GM19455 (cell line): ENCODE results near the gene CEP128.

Experiments
- ATAC-seq: cut with Tn5 transposase; IDR thresholded peaks from one replicate; pipeline ENCODE4 v1.9.1; 2021; ENCODE audit not compliant: unreplicated experiment

CEP128 gene

DNA sequence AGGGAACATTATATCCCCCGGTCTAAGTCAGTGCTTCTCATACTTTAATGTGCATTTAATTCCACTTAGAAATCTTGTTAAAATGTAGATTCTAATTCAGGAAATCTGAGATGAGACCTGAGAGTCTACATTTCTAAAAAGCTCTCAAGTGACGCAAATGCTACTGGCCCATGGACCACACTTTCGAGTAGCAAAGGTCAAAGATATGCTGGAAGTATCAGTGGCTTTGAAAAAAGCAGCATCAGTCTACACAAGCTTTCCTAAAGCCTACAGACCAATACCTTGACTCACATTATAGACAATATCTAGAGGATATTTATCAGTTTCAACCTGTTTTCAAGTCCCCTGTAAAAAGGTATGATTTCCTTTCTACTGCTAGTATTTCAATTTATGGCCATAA, 248.6 kb downstream of the CEP128 start:
- no peak for ATAC-seq

DNA sequence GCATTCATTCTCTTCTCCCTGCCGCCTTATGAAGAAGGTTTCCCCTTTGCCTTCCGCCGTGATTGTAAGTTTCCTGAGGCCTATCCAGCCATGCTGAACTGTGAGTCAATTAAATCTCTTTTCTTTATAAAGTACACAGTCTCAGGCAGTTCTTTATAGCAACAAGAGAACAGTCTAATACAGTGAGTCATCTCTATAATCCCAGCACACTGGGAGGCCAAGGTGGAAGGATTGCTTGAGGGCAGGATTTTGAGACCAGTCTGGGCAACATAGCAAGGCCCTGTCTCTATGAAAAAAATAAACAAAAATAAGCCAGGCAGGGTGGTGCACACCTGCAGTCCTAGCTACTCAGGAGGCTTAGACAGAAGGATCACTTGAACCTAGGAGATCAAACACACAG, 259.9 kb downstream of the CEP128 start:
- ATAC-seq: no peak

DNA sequence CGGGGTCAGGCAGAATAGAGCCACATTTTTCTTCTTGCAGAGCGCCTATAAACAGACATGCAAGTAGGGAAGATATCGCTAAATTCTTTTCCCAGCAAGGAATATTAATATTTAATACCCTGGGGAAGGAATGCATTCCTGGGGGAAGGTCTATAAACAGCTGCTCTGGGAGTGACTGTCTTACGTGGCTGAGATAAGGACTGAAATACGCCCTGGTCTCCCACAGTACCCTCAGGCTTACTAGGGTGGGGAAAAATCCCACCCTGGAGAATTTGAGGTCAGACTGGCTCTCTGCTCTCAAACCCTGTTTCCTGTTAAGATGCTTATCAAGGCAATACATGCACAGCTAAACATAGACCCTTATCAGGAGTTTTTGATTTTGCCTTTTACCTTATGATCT, 262.3 kb downstream of the CEP128 start:
- ATAC-seq: no peak

DNA sequence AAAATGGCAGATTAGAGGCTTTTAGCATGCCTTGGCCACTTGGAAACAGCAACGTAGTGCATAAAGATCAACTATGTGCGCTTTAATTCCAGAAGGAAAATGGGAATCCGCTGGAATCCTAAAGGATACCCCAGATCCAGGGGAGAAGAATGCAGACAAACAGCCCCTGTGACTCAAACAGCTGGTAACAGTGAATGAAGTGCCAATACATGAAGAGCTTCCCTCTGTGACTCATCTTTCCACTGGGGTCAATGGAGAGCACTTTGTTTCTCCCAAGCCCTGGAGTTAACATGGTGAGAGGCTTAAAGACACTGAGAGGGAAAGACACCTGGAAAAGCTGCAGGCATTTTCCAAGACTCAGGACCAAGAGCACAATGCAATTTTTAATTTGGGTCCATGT, 263.1 kb downstream of the CEP128 start:
- ATAC-seq: no peak

DNA sequence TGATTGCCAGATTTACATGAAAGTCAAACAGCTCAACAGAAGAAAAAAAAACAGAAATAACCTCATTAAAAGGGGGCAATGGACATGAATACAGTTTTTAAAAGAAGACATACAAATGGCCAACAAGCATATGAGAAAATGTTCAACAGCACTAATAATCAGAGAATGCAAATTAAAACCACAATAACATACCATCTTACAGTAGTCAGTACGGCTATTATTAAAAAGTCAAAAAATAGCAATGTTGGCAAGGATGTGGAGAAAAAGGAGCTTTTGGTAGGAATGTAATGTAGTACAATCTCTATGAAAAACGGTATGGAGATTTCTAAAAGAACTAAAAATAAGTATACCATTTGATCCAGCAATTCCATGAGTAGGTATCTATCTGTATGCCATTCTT, 272.1 kb downstream of the CEP128 start:
- no peak for ATAC-seq

DNA sequence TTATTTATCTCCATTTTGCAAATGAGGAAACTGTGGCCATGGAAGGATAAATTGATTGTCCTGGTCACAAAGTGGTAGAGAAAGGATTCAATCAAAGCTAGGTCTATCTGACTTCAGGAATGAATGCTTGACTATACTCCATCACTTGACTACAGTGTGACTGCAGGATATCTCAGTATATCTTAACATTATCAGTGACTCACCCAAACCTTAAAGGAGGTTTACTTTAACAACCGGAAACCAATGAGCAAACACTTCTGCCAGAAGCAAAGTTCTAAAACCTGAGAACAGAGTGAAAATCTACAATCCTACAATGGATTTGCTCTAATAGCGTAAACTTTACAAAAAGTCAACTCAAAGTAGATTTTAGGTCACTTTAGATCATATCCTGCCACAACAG, 277.0 kb downstream of the CEP128 start:
- no peak for ATAC-seq

DNA sequence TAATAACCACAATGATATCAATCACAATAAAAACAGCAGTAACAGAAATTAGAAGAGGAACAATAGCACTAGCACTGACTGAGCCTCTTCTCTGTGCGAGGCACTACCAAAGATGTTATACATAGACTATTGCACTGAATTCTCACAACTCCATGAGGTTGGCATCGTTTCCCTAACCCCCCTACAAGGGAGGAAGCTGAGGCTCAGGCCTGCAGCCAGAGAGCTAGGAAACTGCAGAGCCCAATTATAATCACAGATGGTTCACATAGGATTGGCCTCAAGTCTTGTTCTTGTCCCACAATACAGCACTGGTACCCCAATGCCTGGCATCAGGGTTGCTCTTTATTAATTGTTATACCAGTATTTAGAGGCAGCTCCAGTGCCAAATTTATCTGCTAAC, 278.0 kb downstream of the CEP128 start:
- ATAC-seq: no peak

DNA sequence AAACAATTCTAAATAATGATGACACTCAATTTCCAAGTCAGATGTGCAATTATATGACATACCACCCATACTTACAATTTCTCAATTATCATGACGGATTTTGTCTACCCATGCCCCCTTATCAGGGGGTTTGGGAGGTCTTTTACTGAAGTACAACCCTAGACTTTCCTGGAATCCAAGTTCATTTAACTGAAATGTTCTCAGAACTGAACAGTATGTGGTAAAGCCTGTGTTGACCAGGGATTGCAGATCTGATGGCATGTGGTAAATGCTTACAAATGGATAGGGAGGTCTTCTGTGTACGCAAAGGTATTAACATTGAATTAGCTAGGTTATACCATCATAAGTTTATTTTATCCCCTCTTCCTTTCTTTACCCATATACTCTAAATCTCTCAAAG, 281.8 kb downstream of the CEP128 start:
- no peak for ATAC-seq

DNA sequence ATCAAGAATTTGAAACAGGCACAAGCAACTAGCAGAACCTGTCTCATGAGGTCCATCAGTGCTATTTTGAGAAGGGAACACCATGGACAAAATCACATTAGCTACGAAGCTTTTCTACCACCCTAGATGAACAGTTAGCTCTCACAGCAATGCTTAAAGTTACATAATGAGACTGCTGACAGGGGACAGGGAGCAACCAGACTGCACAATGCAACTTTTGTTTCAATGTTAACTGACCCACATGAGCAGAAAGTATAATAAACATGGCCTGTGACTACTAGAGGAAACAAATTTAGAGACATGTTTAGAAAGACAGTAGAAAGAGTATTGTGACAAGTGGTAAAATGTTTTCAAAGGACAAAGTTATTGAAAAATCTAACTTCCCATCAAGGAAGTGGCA, 282.8 kb downstream of the CEP128 start:
- ATAC-seq: no peak

DNA sequence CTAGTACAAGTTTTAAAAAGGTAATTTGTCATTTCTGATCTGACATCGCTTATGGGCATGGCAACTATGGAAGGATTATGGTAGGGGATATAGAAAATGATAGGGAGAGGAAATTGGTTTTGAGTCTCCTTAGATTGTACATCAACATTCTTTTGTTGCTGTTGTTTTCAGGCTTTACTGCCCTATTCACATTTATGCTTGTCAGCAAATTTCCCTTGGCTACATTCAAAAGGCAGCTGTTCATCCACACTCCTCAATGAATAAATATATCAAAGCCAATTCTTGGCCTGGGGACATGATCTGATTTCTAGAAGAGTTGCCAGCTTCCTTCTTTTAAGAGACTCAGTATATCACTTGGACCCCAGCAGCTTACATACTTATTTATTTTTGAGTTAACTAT, 283.4 kb downstream of the CEP128 start:
- ATAC-seq: no peak

DNA sequence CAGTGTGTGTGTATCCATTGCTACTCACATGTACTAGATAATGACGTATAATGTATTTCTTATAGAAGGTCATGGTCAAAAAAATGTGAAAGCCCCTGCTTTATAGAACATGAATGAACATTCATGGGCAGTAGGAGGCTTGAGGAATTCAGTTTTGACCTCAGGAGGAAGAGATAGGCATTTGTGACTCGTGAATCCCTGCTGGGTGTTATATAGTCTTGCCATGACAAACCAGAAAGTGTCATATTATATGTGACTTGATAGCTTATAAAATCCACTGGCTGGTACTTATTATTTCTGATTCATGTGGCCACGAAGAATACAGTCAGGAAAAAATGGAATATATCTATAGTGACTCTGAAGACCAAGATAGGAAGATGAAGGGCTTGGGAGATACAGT, 287.6 kb downstream of the CEP128 start:
- no peak for ATAC-seq

DNA sequence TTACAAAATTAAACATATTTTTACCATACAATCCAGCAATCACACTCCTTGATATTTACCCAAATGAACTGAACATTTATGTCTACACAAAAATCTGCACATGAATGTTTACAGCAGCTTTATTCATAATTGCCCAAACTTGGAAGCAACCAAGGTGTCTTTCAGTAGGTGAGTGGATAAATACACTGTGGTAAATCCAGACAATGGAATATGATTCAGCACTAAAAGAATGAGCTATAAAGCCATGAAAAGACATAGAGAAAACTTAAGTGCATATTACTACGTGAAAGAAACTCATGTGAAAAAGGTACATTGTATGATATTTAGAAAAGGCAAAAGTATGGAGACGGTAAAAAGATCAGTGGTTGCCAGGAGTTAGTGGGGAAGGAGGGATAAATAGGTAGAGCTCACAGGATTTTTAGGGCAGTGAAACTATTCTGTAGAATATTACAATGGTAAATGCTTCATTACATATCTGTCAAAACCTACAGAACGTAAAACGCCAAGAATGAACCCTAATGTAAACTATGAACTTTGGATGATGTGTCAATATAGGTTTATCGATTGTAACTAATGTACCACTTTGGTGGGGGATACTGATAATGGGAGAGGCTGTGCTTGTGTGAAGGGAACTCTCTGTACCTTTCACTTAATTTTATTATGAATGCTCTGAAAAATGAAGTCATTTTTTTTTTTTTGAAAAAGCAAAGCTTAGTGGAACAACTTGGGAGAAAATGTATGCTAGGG, 295.7 kb downstream of the CEP128 start:
- no peak for ATAC-seq

DNA sequence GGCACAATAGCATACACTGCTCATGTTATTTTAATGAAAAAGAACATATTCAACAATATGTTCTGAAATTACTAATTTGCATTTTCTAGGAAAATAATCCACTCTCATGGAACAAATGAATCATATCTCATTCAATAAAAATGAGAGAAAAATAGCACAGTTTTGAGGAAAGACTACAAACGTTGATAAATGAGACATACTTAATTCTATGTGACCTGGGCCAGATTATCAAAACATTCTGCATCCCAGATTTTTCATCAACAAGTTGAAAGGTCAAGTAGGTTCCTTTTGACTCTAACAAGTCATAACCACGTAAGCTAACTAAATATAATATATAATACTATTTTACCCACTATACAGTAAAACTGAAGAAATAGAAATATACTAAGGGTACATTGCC, 296.7 kb downstream of the CEP128 start:
- ATAC-seq: no peak

DNA sequence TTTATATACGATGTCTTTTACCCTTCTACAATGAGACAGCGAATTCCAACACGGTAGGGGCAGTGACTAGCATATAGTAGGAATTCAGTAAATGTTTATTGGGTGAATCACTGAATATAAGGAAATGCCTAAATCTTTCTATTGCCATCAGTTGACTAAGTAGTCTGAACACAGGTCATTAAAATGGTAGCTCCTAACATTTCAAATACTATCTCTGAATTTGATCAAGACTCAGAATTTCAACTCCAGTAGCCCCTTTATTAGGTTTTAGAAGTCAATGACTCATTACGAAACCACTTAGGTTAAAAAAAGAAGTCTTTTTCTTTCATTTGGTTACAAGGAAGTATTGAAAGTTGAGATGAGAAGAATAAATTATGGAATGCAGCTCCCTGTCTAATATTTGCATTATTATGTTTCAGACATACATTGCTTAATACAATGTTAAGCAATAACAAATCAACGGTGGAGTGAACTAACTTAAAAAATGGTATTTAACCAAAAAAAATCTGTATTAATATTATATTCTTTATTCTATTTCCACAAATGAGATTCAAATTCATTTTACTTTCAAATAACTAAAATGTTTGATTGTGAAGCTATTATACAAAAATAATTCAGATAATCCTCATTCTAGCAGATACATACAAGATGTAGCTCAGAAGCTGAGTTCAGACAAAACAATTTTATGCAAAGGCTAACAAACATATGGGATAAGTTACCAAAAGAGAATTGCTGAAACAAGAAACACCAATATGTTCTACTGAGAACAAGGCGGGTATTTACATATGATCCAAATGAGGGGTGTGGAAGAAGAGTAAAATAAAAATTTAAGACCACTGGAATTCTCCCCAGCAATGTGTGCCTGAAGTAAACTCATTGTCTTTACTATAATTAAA, 302.7 kb downstream of the CEP128 start:
- ATAC-seq: no peak

DNA sequence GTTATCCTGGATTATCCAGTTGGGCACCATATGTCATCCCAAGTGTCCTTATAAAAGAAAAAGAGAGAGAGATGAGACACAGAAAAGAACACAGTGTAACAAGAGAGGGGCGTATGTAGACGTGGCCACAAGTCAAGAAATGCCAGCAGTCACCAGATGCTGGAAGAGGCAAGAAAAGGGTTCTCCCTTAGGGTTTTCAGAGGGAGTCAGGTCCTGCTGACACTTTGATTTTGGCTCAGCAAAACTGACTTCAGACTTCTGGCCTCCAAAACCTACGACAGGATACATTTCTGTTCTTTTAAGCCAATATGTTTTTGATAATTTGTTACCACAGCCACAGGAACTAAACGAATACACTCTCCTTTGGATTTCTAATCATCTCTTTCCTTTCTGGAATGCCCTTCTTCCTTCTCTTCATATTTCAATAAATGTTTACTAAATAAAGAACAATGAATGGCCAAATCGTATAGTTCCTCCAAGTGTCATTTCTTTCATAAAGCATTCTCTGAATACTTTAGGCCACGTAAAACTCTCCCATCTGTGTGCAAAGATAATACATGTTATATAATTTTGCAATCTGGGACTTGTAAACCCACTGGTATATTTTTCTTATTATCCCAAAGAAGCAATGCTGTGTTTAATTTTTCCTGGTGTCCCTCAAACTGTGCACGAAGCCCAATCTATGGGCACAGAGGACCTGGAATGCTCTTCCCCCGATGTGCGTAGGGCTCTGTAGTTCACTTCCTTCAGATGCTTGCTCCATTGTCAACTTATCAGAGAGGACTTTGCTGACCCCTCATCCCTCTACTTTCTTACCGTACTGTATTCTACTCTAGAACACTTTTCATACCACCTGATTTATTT, 303.6 kb downstream of the CEP128 start:
- ATAC-seq: no peak

DNA sequence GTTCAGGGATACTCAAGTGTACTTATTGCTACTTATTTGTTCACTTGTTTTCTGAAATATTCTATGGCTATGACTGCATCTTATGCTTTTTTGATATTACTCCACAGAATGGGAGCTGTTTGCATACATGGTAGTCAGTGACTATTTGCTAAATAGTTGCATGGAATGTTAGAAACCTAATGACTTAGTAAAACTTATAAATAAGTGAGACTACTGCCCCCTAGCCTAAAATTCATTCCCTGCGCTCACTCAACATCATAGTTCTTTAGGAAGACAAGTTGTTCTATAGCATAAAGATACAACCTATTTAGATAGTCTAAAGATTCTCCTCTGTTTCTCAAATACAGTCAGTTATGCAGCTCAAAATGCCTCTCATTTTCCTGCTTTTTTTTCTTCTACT, 305.5 kb downstream of the CEP128 start:
- no peak for ATAC-seq

DNA sequence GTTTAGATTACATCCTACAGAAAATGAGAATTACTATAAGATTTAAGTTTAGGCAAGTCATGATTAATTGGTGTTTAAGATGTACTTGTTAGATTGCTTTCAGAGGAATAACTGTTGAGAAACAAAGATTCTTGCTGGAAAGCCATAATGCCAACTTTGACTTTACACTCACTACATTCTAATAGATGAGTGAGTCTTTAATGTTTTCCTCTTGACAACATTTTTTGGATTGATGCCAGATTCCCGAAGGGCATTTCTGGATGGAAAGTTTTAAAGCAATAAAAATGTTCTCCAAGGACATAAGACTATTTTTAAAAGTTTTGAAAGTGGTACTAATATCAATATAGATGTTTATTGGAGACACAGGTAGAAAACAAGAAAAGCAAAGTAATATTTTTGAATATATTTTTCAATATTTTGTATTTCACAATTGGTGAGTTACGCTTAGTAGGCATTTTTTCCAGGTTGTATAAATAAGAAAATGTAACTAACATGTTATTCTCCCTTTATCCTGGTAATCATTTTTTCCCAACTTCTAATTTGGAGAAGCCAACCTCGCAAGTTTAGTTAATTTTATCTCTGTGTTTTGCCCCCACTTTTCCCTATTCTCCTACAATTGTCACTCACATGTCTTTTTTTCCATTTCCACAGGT, 307.3 kb downstream of the CEP128 start:
- no peak for ATAC-seq

DNA sequence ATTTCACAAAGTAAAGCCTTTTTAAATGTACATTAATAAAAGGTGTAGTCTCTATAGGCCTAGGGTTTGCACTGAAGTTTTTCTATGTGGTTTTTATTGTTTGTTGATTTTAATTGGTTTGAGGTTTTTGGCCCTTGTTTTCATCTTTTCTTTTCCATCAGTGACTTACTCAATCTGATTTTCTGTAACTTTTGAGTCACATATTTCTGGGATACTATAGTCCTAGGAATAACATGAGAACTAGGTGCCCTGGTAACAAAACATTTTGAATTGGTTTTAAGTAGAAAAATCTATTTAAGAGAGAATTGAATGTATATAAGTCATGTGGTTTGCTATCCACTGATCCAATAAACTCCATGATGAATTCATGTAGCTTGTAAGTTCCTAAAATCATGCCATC, 311.9 kb downstream of the CEP128 start:
- no peak for ATAC-seq

DNA sequence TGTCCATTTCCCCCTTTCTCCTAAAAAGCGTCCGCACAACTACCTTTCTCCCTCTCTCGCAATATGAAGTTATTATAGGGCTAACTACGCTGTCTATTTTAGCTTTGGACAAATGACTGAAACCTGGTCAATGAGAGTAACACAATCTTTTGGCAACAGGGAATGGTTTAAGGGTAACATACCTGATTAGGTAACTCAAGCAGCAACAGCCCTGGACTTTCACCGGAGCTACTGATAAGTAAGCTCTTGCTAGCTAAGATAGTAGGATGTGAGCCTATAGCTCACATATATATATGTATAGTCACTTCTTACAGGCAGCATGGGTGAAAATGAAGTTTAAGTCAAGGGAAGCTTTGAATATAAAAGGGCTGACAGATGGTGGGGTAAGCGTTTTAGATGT, 313.0 kb downstream of the CEP128 start:
- ATAC-seq: no peak

DNA sequence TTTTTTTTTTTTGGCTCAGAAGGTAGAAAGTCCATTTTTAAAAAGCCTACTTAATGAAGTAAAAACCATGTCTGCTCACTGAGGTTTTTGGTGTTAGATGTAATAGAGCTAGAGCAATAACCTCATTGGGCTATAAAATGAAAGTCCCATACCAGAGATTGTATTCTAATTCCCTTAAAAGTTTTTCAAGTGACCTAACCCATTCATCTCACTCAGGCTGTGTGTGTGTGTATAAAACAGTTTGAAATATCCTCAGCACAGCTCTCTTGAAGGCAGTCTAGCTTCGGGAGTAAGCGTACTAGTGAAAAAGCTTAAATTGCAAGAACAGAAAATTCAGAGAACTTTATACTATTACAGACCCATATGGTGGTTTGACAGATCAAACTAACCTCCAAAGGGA, 313.8 kb downstream of the CEP128 start:
- ATAC-seq: no peak

DNA sequence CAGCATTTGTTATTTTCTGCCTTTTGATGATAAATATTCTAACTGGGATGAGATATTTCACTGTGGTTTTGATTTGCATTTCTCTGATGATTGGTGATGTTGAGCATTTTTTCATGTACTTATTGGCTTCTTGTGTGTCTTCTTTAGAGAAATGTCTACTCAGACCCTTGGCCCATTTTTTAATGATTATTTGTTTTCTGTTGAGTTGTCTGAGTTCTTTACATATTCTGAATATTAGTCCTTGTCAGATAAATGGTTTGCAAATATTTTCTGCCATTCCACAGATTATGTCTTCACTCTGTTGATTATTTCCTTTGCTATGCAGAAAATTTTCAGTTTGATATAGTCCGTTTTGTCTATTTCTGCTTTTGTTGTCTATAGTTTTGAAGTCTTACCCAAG, 317.0 kb downstream of the CEP128 start:
- ATAC-seq: no peak
